HepG2 (cell line): Measurements from ENCODE around the gene FAM111A. TPM values are rescaled to one million over a fixed set of nuclear protein-coding genes. Genes with fewer than 3 reads are reported as not detected.

ENCODE experiments used
- AKAP8 ChIP-seq: sonication (generic); formaldehyde crosslinking; IDR thresholded peaks from 2 replicates; pipeline ENCODE4 v1.5.1; 2020; ENCODE audit warnings: mild to moderate bottlenecking, missing genetic modification reagents
- CENPX ChIP-seq: sonication (generic); formaldehyde crosslinking; IDR thresholded peaks from 2 replicates; pipeline ENCODE4 v1.9.0; 2021; ENCODE audit warnings: mild to moderate bottlenecking, missing genetic modification reagents, moderate library complexity
- HDAC6 ChIP-seq: fragments of 200-600 bp; sonication (generic); IDR thresholded peaks from 2 replicates; pipeline ENCODE4 v1.7.0; 2017; ENCODE audit warnings: mild to moderate bottlenecking, antibody characterized with exemption, low read length, low read depth
- HNRNPK ChIP-seq: fragments of 200-400 bp; formaldehyde crosslinking; IDR thresholded peaks from 2 replicates; pipeline ENCODE4 v1.6.1; 2018; ENCODE audit warnings: low read length, low read depth, moderate library complexity, mild to moderate bottlenecking; ENCODE audit not compliant: poor library complexity, severe bottlenecking
- KLF12 ChIP-seq: sonication (generic); formaldehyde crosslinking; IDR thresholded peaks from 2 replicates; pipeline ENCODE4 v1.4.0; 2020; ENCODE audit warnings: missing genetic modification reagents, borderline replicate concordance
- MBNL3 ChIP-seq: fragments of 250-450 bp; sonication (Bioruptor Pico); conservative IDR thresholded peaks from 2 replicates; pipeline ENCODE4 v1.8.0; 2022; ENCODE audit warnings: mild to moderate bottlenecking, inconsistent platforms
- RXRB ChIP-seq: IDR thresholded peaks from 2 replicates; pipeline ENCODE4 v1.6.1; 2016; ENCODE audit warnings: borderline replicate concordance, missing genetic modification reagents, missing compliant biosample characterization
- SSRP1 ChIP-seq: IDR thresholded peaks from 2 replicates; pipeline ENCODE4 v1.6.1; 2016; ENCODE audit warnings: control low read depth
- ZBTB40 ChIP-seq, 2 experiments: fragments of 450-650 bp in 1 of 2; sonication (generic) in 1 of 2; formaldehyde crosslinking in 1 of 2; IDR thresholded peaks; 2 replicates each; pipeline versions ENCODE4 v1.6.1 to v1.8.0; 2016 to 2022; ENCODE audit warnings: antibody characterized with exemption in 1 of 2, mild to moderate bottlenecking in 1 of 2, missing genetic modification reagents in 1 of 2
- ZNF260 ChIP-seq: sonication (generic); formaldehyde crosslinking; IDR thresholded peaks from 2 replicates; pipeline ENCODE4 v1.4.0; 2020; ENCODE audit warnings: missing genetic modification reagents, low read depth, mild to moderate bottlenecking, borderline replicate concordance
- ZNF30 ChIP-seq: sonication (generic); formaldehyde crosslinking; IDR thresholded peaks from 2 replicates; pipeline ENCODE4 v1.5.0; 2020; ENCODE audit warnings: mild to moderate bottlenecking, missing genetic modification reagents
- ZNF451 ChIP-seq: sonication (generic); formaldehyde crosslinking; IDR thresholded peaks from 2 replicates; pipeline ENCODE4 v1.5.0; 2020; ENCODE audit warnings: mild to moderate bottlenecking, missing genetic modification reagents
- ZNF550 ChIP-seq: sonication (generic); formaldehyde crosslinking; IDR thresholded peaks from 2 replicates; pipeline ENCODE4 v1.4.0; 2020; ENCODE audit warnings: mild to moderate bottlenecking, missing genetic modification reagents, borderline replicate concordance
- ZNF747 ChIP-seq: sonication (generic); formaldehyde crosslinking; IDR thresholded peaks from 2 replicates; pipeline ENCODE4 v1.8.1; 2023; ENCODE audit warnings: missing genetic modification reagents, mild to moderate bottlenecking, borderline replicate concordance
- polyA plus RNA-seq, 8 experiments: library from polyadenylated mRNA; depleted of rRNA in 3 of 8; stranded (reverse) in 7 of 8; unstranded in 1 of 8; fragments of >200 nt; fragmentation: Illumina TruSeq in 4 of 8; extraction: Trizol in 4 of 8; gene quantifications; 2 replicates each; pipeline versions ENCODE4 v1.2.1 to v1.2.3, GENCODE V29; 2011 to 2016; ENCODE audit warnings: low read depth in 4 of 8, missing spikeins in 1 of 8, mixed read lengths in 1 of 8; ENCODE audit not compliant: insufficient read depth in 1 of 8
- total RNA-seq, 5 experiments: library from RNA; depleted of rRNA; stranded (reverse); fragments of >200 nt; fragmentation: Illumina TruSeq; extraction: Trizol; gene quantifications; 2 replicates each; pipeline ENCODE4 v1.2.3, GENCODE V29; 2016; ENCODE audit warnings: low read depth in 1 of 5
- TF ChIP-seq, protein P1 (sequence below), 2 experiments: sonication (generic) in 1 of 2; formaldehyde crosslinking in 1 of 2; IDR thresholded peaks; 2 replicates each; pipeline versions ENCODE4 v1.6.1 to v1.9.0; 2014 to 2022; ENCODE audit warnings: antibody characterized with exemption in 1 of 2, borderline replicate concordance in 1 of 2, inconsistent platforms in 1 of 2, low read depth in 1 of 2, missing genetic modification reagents in 1 of 2

Gene FAM111A
- total and polyA plus RNA-seq, 2 of the 13 experiments (the other 11 are each of a cell fraction or from before 2014, with no cell fraction given), result 3.2 to 13.5 TPM

GRCh38 chr11:59112494-59112893 lies 30.2 kb upstream of the FAM111A start (continued):
- TF ChIP-seq ZBTB40 (IDR thresholded peaks at IDR 0.05) (no peak), ZBTB40 (CRISPR knock-in tag; IDR thresholded peaks at IDR 0.05) (no peak), HNRNPK (no peak), RXRB (CRISPR knock-in tag) (no peak), SSRP1 (CRISPR knock-in tag) (no peak), ZNF747 (CRISPR knock-in tag) (no peak), ZNF30 (CRISPR knock-in tag) (no peak), ZNF451 (CRISPR knock-in tag) (no peak), MBNL3 (no peak), AKAP8 (CRISPR knock-in tag) (no peak), KLF12 (CRISPR knock-in tag) (no peak), HDAC6 (no peak), CENPX (no peak), ZNF550 (CRISPR knock-in tag) (no peak), ZNF260 (no peak)
- TF ChIP-seq, protein P1, sequence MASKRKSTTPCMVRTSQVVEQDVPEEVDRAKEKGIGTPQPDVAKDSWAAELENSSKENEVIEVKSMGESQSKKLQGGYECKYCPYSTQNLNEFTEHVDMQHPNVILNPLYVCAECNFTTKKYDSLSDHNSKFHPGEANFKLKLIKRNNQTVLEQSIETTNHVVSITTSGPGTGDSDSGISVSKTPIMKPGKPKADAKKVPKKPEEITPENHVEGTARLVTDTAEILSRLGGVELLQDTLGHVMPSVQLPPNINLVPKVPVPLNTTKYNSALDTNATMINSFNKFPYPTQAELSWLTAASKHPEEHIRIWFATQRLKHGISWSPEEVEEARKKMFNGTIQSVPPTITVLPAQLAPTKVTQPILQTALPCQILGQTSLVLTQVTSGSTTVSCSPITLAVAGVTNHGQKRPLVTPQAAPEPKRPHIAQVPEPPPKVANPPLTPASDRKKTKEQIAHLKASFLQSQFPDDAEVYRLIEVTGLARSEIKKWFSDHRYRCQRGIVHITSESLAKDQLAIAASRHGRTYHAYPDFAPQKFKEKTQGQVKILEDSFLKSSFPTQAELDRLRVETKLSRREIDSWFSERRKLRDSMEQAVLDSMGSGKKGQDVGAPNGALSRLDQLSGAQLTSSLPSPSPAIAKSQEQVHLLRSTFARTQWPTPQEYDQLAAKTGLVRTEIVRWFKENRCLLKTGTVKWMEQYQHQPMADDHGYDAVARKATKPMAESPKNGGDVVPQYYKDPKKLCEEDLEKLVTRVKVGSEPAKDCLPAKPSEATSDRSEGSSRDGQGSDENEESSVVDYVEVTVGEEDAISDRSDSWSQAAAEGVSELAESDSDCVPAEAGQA (IDR thresholded peaks at IDR 0.05; ENCODE audit: low read depth), result no peak
- TF ChIP-seq, protein P1 (CRISPR knock-in tag; IDR thresholded peaks at IDR 0.05; ENCODE audit: borderline replicate concordance), result no peak
